ENCODE measurements around the gene ZBTB48.

The ZBTB48 gene

DNA sequence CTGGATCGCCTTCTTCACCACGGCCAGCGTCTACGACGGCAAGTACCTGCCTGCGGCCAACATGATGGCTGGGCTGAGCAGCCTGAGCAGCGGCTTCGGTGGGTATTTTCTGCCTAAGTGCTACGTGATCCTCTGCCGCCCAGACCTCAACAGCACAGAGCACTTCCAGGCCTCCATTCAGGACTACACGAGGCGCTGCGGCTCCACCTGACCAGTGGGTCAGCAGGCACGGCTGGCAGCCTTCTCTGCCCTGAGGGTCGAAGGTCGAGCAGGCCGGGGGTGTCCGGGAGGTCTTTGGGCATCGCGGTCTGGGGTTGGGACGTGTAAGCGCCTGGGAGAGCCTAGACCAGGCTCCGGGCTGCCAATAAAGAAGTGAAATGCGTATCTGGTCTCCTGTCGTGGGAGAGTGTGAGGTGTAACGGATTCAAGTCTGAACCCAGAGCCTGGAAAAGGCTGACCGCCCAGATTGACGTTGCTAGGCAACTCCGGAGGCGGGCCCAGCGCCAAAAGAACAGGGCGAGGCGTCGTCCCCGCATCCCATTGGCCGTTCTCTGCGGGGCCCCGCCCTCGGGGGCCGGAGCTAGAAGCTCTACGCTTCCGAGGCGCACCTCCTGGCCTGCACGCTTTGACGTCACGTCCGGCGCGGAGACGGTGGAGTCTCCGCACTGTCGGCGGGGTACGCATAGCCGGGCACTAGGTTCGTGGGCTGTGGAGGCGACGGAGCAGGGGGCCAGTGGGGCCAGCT, at the start of gene ZBTB48:
Gene ZBTB48, plus strand, starts transcription at position 621 of the 745 bp plus-strand sequence. CDS start 616 bp downstream, outside the sequence.
- peak within 1 kb of the TSS; percentile 100 for H3K27ac Mint-ChIP-seq
- peaks cover 29 to 47% of the 10 kb centered on the region in 2 donors for H3K4me1 Mint-ChIP-seq
- peaks cover 0 to under 1% of the 10 kb centered on the region in 2 donors for H3K27me3 Mint-ChIP-seq
- DNase-seq (peak; percentile 95), ATAC-seq (replicated peaks) (peak; percentile 96 to 97)
- peak within 1 kb of the TSS; percentile 95 to 100 for H3K4me3 Mint-ChIP-seq
- no peaks in the 10 kb centered on the region for H3K9me3 Mint-ChIP-seq
- H3K36me3 Mint-ChIP-seq, result peaks cover 12 to 16% of the 10 kb centered on the region in 2 donors

DNA sequence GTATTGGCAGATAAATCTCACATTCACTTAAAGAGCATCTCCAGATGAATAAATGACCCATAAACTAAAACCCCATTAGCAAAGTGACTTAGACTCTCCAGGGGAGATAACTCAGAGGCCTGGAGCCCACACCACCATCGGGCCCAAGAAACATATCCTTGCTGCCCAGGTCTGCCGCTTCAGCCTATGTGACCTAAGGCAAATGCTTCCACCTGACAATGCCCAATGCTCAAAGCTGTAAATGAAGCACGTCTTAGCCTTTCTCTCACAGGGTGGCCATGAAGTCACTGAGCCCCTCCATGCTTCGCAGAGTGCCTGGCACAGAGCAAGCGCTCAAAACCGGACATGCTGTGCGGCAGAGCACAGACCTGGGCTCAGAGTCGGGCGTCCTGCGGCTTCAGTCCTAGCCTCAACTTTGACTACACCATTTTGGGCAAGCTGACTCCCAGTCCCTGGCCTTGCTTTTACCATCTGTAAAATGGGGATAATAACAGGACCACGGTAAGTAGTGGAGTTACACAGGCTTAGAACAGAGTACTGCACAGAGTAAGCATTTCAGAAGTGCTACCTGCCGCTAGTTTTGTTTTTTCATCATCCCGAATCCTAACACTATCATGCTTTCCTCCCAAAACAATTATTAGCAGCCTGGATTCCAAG, 49.2 kb upstream of the ZBTB48 start:
- Mint-ChIP-seq H3K4me3 (no peak overlapping the region), H3K4me1 (peaks cover 0 to 8% of the 10 kb centered on the region in 2 donors), H3K27me3 (no peaks in the 10 kb centered on the region), H3K9me3 (no peaks in the 10 kb centered on the region), H3K36me3 (peaks cover 46 to 49% of the 10 kb centered on the region in 2 donors), H3K27ac (no peak overlapping the region)
- DNase-seq, result no peak
- no peak for ATAC-seq (replicated peaks)

DNA sequence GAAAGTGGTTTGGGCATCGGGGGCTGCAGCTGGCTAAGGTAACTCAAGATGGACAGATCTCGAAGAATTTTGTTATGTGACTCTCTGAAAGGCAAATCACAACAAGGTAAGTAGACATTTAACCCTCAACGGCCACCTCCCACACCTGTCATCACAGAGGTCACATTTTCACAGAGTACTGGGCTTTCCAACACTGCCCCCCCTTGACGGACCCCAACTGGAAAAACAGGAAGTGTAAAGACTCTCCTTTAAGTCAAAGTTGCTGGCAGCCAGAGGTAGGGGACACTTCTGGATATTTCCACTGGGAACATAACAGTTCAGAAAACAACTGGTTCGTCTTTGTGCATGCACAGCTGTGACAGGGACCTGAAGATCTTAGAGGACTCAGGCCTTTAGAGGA, 47.8 kb upstream of the ZBTB48 start:
- Mint-ChIP-seq H3K9me3 (no peaks in the 10 kb centered on the region), H3K27ac (no peak overlapping the region), H3K36me3 (peaks cover 38 to 47% of the 10 kb centered on the region in 2 donors), H3K4me1 (peaks cover 0 to 6% of the 10 kb centered on the region in 2 donors), H3K27me3 (no peaks in the 10 kb centered on the region), H3K4me3 (no peak overlapping the region)
- ATAC-seq (replicated peaks) (no peak), DNase-seq (no peak)

DNA sequence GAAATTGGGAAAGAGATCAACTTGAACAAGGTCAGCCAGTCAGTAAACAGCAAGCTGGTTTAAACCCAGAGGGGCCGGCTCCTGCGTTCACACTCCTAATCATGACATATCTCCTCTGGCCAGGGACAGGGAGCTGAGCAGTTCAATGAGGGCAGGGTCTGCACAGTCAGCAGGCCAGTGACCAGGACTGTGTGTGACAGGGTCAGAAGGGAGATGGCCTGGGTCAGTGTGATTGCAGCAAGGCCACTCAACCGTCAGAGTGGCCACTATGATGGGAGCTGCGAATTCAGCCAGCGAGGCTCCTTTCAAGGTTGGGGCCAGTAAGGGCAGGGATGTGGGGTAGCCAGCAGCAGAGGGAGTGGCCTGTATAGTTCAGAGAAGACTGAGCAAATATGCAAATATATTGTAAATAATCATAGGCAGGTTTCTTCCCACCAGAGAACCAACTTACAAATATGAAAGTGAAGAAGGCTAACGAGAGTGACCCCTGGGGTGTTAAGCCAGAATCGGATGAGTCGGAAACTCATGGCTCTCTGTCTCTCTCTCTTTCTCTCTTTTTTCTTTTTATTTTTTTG, 45.5 kb upstream of the ZBTB48 start:
- no peak for DNase-seq
- ATAC-seq (replicated peaks), result no peak
- H3K27ac Mint-ChIP-seq, result no peak overlapping the region
- peaks cover 5 to 10% of the 10 kb centered on the region in 2 donors for H3K4me1 Mint-ChIP-seq
- no peaks in the 10 kb centered on the region for H3K9me3 Mint-ChIP-seq
- no peak overlapping the region for H3K4me3 Mint-ChIP-seq
- H3K36me3 Mint-ChIP-seq, result peaks cover 36 to 51% of the 10 kb centered on the region in 2 donors
- H3K27me3 Mint-ChIP-seq, result no peaks in the 10 kb centered on the region

DNA sequence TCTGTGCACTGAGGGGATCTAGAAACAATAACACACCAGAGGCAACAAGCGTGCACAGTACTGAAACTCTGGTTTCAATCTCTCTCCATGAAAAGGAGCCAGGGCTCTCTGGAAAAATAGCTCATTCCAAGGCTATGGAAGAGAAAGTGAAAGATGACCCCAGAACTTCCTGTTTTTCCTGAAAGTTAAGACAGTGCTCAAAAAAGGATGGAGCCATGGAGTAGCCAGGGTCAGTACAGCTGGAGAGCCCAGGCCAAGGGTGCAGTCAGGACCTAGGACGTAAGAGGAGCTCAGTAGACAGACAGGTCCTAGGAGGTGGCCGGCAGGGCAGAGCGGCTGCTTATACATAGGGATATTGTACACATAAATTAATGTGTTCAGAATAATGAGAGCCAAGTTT, 44.6 kb upstream of the ZBTB48 start:
- ATAC-seq (replicated peaks), result no peak
- Mint-ChIP-seq H3K27me3 (no peaks in the 10 kb centered on the region), H3K4me3 (no peak overlapping the region), H3K27ac (peak overlapping the region; percentile 37), H3K36me3 (peaks cover 39 to 54% of the 10 kb centered on the region in 2 donors), H3K9me3 (no peaks in the 10 kb centered on the region), H3K4me1 (peaks cover 5 to 10% of the 10 kb centered on the region in 2 donors)
- DNase-seq, result no peak

DNA sequence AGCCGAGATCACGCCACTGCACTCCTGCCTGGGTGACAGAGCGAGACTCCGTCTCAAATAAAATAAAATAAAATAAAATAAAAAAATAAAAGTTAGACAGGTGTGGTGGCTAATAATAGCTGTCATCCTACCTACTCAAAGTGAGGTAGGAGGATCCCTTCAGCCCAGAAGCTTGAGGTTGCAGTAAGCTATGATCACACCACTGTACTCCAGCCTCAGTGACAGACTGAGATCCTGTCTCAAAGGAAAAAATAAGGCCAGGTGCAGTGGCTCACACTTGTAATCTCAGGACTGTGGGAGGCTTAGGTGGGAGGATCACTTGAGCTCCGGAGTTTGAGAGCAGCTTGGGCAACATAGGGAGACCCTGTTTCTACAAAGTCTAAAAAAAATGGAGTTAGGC, 43.5 kb upstream of the ZBTB48 start:
- Mint-ChIP-seq H3K36me3 (peaks cover 34 to 51% of the 10 kb centered on the region in 2 donors), H3K4me3 (no peak overlapping the region), H3K4me1 (peaks cover 5 to 10% of the 10 kb centered on the region in 2 donors), H3K27ac (no peak overlapping the region), H3K27me3 (no peaks in the 10 kb centered on the region), H3K9me3 (no peaks in the 10 kb centered on the region)
- DNase-seq (no peak), ATAC-seq (replicated peaks) (no peak)

DNA sequence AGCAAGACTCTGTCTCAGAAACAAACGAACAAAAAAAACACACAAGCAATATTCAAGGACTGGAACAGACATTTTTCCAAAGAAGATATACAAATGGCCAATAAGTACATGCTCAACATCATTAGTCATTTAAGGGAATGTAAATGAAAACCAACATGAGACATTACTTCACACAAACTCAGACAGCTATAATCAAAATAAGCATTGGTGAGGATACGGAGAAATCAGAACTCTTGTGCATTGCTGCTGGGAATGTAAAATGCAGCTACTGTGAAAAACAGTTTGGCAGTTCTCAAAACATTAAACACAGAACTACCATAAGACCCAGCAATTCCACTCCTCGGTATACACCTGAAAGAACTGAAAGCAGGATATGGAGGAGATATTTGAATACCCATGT, 40.8 kb upstream of the ZBTB48 start:
- peaks cover 5 to 10% of the 10 kb centered on the region in 2 donors for H3K4me1 Mint-ChIP-seq
- H3K27ac Mint-ChIP-seq, result no peak overlapping the region
- H3K4me3 Mint-ChIP-seq, result no peak overlapping the region
- H3K27me3 Mint-ChIP-seq, result no peaks in the 10 kb centered on the region
- DNase-seq, result no peak
- peaks cover 28 to 38% of the 10 kb centered on the region in 2 donors for H3K36me3 Mint-ChIP-seq
- no peaks in the 10 kb centered on the region for H3K9me3 Mint-ChIP-seq
- no peak for ATAC-seq (replicated peaks)

DNA sequence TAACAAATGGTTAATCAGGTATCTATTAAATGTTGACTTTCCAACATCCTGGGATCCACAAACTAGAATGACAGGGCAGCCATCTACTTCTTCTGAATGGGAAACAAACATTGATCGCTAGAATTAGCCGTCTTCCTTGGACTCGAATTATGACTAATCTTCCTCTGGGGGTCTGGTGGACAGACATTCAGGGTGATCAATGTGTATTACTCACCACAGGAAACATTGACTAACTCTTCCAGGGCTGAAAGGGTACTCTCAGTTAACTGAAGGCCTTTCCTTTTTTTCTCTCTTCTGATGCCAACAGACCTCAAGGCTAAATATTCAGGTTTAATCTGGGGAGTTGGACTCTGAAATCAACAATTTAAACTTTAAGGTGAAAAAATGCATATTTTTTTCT, 35.0 kb upstream of the ZBTB48 start:
- peaks cover 16 to 24% of the 10 kb centered on the region in 2 donors for H3K4me1 Mint-ChIP-seq
- H3K27ac Mint-ChIP-seq, result no peak overlapping the region
- ATAC-seq (replicated peaks), result no peak
- peaks cover 35 to 36% of the 10 kb centered on the region in 2 donors for H3K36me3 Mint-ChIP-seq
- H3K9me3 Mint-ChIP-seq, result no peaks in the 10 kb centered on the region
- H3K4me3 Mint-ChIP-seq, result no peak overlapping the region
- no peak for DNase-seq
- no peaks in the 10 kb centered on the region for H3K27me3 Mint-ChIP-seq

DNA sequence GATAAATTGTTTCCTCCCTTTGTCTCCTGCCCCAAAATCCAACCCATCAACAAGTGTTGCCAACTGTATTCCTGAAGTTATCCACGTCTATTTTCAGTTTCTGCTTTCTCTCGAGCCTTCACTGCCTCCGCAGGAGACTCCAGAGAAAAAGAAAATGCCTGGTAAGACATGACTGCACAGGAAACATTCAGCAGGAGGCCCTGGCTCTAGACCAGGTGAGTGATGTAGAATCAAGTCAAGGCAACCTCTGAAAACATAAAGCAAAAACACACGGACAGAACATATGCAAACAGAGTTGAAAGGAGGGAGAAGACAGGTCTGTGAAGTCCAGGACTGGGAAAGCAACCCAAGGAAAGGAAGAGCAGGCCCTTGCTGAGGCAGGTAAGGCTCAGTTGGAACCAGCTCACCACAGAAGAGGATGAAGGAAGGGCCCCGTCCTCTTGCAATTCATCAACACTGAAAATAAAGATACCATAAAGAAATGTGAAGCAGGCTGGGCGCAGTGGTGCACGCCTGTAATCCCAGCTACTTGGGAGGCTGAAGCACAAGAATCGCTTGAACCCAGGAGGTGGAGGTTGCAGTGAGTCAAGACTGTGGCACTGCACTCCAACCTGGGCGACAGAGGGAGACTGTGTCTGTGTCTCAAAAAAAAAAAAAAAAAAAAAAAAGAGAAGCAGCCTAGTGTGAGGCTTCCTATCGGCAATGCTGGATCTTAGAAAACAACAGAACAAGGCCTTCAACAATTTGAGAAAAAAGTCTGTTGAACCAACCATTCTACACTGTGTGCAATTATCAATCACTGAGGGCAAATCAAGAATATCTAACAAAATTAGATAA, 34.3 kb upstream of the ZBTB48 start:
- no peak for DNase-seq
- peaks cover 16 to 24% of the 10 kb centered on the region in 2 donors for H3K4me1 Mint-ChIP-seq
- H3K9me3 Mint-ChIP-seq, result no peaks in the 10 kb centered on the region
- H3K36me3 Mint-ChIP-seq, result peaks cover 35 to 37% of the 10 kb centered on the region in 2 donors
- H3K27me3 Mint-ChIP-seq, result no peaks in the 10 kb centered on the region
- H3K4me3 Mint-ChIP-seq, result no peak overlapping the region
- no peak for ATAC-seq (replicated peaks)
- no peak overlapping the region for H3K27ac Mint-ChIP-seq

DNA sequence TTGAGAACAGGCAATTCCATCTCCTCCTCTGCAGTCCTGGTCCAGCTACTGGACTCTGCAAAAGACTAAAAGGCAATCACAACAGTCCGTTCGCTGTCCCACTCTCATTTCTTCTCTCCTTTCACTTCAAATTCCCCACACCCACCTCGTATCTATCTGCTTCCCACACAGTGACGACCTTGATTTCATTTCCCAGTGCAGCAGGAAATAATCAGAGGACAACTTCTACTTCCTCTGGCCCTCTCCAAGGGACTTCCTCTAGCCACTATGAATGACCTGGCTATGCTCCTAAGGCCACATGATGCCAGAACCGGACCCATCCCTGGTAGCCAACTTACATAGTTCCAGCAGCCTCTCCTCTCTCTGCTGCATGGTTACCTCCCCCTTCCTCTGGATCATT, 33.5 kb upstream of the ZBTB48 start:
- H3K36me3 Mint-ChIP-seq, result peaks cover 31 to 32% of the 10 kb centered on the region in 2 donors
- no peaks in the 10 kb centered on the region for H3K27me3 Mint-ChIP-seq
- DNase-seq, result no peak
- no peak overlapping the region for H3K27ac Mint-ChIP-seq
- H3K9me3 Mint-ChIP-seq, result no peaks in the 10 kb centered on the region
- no peak for ATAC-seq (replicated peaks)
- H3K4me1 Mint-ChIP-seq, result peaks cover 16 to 24% of the 10 kb centered on the region in 2 donors
- H3K4me3 Mint-ChIP-seq, result no peak overlapping the region

DNA sequence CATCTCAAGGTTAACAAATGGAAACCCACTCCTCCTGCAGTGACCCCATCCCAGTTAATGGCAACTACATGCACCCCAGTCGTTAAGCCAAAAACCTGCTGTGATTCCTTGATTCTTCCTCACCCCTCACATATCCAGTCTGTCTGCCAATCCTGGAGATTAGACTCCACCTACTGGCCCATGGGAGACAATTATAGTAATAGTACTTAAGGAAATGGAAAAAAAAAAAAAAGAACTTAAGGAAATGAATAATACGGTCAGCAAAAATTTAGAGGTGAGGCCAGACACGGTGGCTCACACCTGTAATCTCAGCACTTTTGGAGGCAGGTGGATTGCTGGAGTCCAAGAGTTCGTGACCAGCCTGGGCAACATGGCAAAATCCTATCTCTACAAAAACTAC, 32.5 kb upstream of the ZBTB48 start:
- no peaks in the 10 kb centered on the region for H3K9me3 Mint-ChIP-seq
- peaks cover 30 to 31% of the 10 kb centered on the region in 2 donors for H3K36me3 Mint-ChIP-seq
- H3K27me3 Mint-ChIP-seq, result no peaks in the 10 kb centered on the region
- H3K4me3 Mint-ChIP-seq, result no peak overlapping the region
- H3K4me1 Mint-ChIP-seq, result peaks cover 18 to 30% of the 10 kb centered on the region in 2 donors
- DNase-seq (no peak), ATAC-seq (replicated peaks) (no peak)
- H3K27ac Mint-ChIP-seq, result no peak overlapping the region

DNA sequence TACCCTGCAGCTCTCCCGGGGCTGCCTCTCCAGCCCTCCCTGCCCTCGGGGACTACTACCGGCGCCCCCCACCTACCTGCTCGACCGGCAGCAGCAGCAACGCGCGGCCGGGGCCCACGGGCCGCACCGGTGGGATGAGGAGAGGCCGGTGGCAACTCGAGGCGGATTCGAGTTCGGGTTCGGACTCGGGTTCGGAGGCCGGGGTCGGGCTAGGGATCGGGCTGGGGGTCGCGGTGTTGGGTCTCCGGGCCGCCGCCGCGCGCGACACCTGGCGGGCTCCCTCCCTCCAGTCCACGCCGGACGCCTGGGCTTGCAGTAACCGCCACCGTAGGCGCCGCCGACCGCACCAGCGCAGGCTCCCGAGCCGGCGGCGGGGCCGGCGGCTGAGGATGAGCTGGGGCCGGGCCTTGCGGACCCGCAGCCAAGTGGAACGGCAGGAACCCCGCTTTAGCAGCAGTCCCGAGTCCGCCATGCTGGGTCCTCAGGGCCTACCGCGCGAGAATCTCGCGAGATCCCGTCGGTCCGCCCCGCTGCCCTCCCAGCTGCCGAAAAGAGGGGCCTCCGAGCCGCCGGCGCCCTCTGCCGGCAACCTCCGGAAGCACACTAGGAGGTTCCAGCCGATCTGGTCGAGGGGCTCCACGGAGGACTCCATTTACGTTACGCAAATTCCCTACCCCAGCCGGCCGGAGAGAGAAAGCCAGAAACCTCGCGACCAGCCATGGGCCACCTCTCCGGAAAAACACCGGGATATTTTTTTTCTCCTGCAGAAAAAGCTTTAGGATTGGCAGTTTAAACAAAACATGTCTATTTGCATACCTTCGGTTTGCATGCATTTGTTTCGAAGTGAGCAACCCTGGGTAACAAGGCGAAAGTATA, 25.5 kb upstream of the ZBTB48 start, which contains the start of gene NOL9:
Gene NOL9, minus strand, starts transcription at position 483 of the 876 bp plus-strand sequence. Its CDS starts 11 bp downstream, at position 472.
- H3K27me3 Mint-ChIP-seq, result no peaks in the 10 kb centered on the region
- H3K9me3 Mint-ChIP-seq, result no peaks in the 10 kb centered on the region
- peak; percentile 95 for DNase-seq
- peaks cover 9 to 27% of the 10 kb centered on the region in 2 donors for H3K4me1 Mint-ChIP-seq
- peak; percentile 99 for ATAC-seq (replicated peaks)
- peak within 1 kb of the TSS; percentile 80 to 84 for H3K4me3 Mint-ChIP-seq
- peak within 1 kb of the TSS; percentile 88 for H3K27ac Mint-ChIP-seq
- H3K36me3 Mint-ChIP-seq, result peaks cover 4 to 6% of the 10 kb centered on the region in 2 donors

Data from stimulated activated naive B cell treated with anti-CD40 and anti-IgM and Interleukin-4, amounts not matched to agents 10 μg/mL and 1 μg/mL and 100 μg/mL, for 72 hours (primary cell).